Mucosa of descending colon (tissue), 3 donors: ENCODE results near the gene C2orf74. TPM values are rescaled to one million over a fixed set of nuclear protein-coding genes. Genes with fewer than 3 reads are reported as not detected.
"Not testable (repeated sequence)": the region's sequence is repeated elsewhere in the genome, so short reads cannot be mapped to it uniquely, and the experiment has no call there.

ENCODE experiments used
- ATAC-seq: fragments of 200-7000 bp; cut with Tn5 transposase; one replicate; pipeline ENCODE4 v1.9.1; 2020; ENCODE audit warnings: mild to moderate bottlenecking, moderate library complexity
- DNase-seq, 3 donors: peaks; one replicate each; pipeline ENCODE4 v3.0.0-alpha.2; 2020
- H3K36me3 ChIP-seq: fragments of 200-600 bp; one replicate; pipeline ENCODE4 v1.8.0; 2021; ENCODE audit warnings: low read depth, mild to moderate bottlenecking
- H3K4me1 ChIP-seq: fragments of 200-600 bp; one replicate; pipeline ENCODE4 v1.8.0; 2021; ENCODE audit warnings: low read depth, mild to moderate bottlenecking
- H3K4me3 ChIP-seq: fragments of 200-600 bp; one replicate; pipeline ENCODE4 v1.8.0; 2021; ENCODE audit warnings: mild to moderate bottlenecking
- H3K9me3 ChIP-seq: fragments of 200-600 bp; one replicate; pipeline ENCODE4 v1.8.0; 2021; ENCODE audit warnings: mild to moderate bottlenecking
- intact Hi-C, 2 donors: fragments of 100-400 bp; cut with DNase I in 1 of 2; cut with micrococcal nuclease in 1 of 2; formaldehyde crosslinking; loops; one replicate each; pipeline versions ENCODE4 v1.11.0 to v1.11.1; 2022; cut with DNase I, micrococcal nuclease
- total RNA-seq, 3 donors: library from RNA; stranded (reverse); fragmentation: NEBNext Ultra II Directional in 2 of 3; extraction: Animal tissue kit (Norgen Biotek cat#: 25700) in 2 of 3; gene quantifications; one replicate each; pipeline versions ENCODE4 v1.2.1 to v1.2.4, GENCODE V29; 2021 to 2023
- TF ChIP-seq, protein P1 (sequence below): fragments of 200-600 bp; IDR thresholded peaks from one replicate; pipeline ENCODE4 v1.8.0; 2022; ENCODE audit warnings: antibody characterized with exemption, mild to moderate bottlenecking
- donor health status: DM: no; HTN: no; CAD: no; lungs with moderate emphysema.
- donor health status: DM: no; HTN: no; CAD: no.
- donor health status: DM: no; HTN: yes; CAD: no.

C2orf74 gene
- total RNA-seq, 3 donors from 2014 or later, result 2.2 to 12.6 TPM; not detected in 1

- no peaks in the 10 kb centered on the region for H3K9me3 ChIP-seq
- H3K4me1 ChIP-seq, result peaks cover 17% of the 10 kb centered on the region
- peaks cover 17% of the 10 kb centered on the region for H3K36me3 ChIP-seq
- H3K4me3 ChIP-seq, result no peak overlapping the region
- TF ChIP-seq, protein P1, sequence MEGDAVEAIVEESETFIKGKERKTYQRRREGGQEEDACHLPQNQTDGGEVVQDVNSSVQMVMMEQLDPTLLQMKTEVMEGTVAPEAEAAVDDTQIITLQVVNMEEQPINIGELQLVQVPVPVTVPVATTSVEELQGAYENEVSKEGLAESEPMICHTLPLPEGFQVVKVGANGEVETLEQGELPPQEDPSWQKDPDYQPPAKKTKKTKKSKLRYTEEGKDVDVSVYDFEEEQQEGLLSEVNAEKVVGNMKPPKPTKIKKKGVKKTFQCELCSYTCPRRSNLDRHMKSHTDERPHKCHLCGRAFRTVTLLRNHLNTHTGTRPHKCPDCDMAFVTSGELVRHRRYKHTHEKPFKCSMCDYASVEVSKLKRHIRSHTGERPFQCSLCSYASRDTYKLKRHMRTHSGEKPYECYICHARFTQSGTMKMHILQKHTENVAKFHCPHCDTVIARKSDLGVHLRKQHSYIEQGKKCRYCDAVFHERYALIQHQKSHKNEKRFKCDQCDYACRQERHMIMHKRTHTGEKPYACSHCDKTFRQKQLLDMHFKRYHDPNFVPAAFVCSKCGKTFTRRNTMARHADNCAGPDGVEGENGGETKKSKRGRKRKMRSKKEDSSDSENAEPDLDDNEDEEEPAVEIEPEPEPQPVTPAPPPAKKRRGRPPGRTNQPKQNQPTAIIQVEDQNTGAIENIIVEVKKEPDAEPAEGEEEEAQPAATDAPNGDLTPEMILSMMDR, result no peak
- intact Hi-C loops, result no loop called here
- DNase-seq (no peak), ATAC-seq (no peak)
These were observed 22.3 kb downstream of the C2orf74 start for GRCh38 chr2:61184263-61184662.

GRCh38 chr2:61185231-61185728 lies 23.3 kb downstream of the C2orf74 start:
- TF ChIP-seq, protein P1, result no peak
- Histone ChIP-seq H3K4me1 (peaks cover 7% of the 10 kb centered on the region), H3K9me3 (no peaks in the 10 kb centered on the region), H3K36me3 (peaks cover 23% of the 10 kb centered on the region), H3K4me3 (no peak overlapping the region)
- no peak for DNase-seq
- ATAC-seq, result no peak
- intact Hi-C loops, result no loop called here

DNA sequence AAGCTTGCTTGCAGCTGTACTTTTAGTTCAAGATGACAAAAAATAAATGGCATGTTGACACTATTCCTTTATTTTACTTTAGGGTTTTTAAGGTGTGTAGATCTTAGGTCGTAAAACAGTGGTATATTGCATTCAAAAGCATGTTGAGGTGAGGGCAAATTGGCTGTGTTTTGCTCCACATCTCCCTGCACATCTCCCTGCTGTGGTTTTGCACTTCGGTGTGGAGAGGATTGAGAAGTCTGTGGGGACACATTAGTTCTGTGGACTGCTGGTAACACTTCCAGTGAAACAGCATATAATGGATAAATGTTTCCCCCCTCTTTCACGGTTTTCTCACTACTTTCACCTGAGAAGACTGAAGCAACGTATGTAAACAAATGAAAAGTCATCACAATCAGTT lies 25.1 kb downstream of the C2orf74 start:
- TF ChIP-seq, protein P1, result no peak
- H3K4me3 ChIP-seq, result no peak overlapping the region
- ATAC-seq (no peak), DNase-seq (no peak)
- intact Hi-C loops, result no loop called here
- peaks cover 24% of the 10 kb centered on the region for H3K36me3 ChIP-seq
- no peaks in the 10 kb centered on the region for H3K9me3 ChIP-seq
- H3K4me1 ChIP-seq, result no peaks in the 10 kb centered on the region

GRCh38 chr2:61193670-61194561 lies 31.9 kb downstream of the C2orf74 start:
- Histone ChIP-seq H3K36me3 (peaks cover 8% of the 10 kb centered on the region), H3K4me1 (no peaks in the 10 kb centered on the region), H3K4me3 (no peak overlapping the region), H3K9me3 (no peaks in the 10 kb centered on the region)
- no peak for DNase-seq
- TF ChIP-seq, protein P1, result no peak
- intact Hi-C loops, result no loop called here
- peak; percentile 52 for ATAC-seq

GRCh38 chr2:61194646-61195045 lies 32.7 kb downstream of the C2orf74 start:
- H3K36me3 ChIP-seq, ATAC-seq, DNase-seq, H3K4me1 ChIP-seq, H3K9me3 ChIP-seq, intact Hi-C loops, H3K4me3 ChIP-seq: not testable (repeated sequence)

GRCh38 chr2:61196671-61197070 lies 34.7 kb downstream of the C2orf74 start:
- peak; percentile 69 for ATAC-seq
- H3K36me3 ChIP-seq, result no peaks in the 10 kb centered on the region
- TF ChIP-seq, protein P1, result no peak

More at GRCh38 chr2:61196671-61197070, 34.7 kb downstream of the C2orf74 start:
- DNase-seq, result no peak
- Histone ChIP-seq H3K4me1 (no peaks in the 10 kb centered on the region), H3K4me3 (no peak overlapping the region), H3K9me3 (no peaks in the 10 kb centered on the region)
- intact Hi-C loops, result no loop called here
